LNCAP (cell line): ENCODE measurements around the gene PRKAR2B.

ENCODE experiments used
- TF ChIP-seq, protein P1 (sequence below): fragments of 450-650 bp; IDR thresholded peaks from 2 replicates; pipeline ENCODE4 v1.5.1; 2017; ENCODE audit warnings: mild to moderate bottlenecking

PRKAR2B gene

GRCh38 chr7:107147464-107148393 is 103.2 kb downstream of the PRKAR2B start:
- TF ChIP-seq, protein P1, sequence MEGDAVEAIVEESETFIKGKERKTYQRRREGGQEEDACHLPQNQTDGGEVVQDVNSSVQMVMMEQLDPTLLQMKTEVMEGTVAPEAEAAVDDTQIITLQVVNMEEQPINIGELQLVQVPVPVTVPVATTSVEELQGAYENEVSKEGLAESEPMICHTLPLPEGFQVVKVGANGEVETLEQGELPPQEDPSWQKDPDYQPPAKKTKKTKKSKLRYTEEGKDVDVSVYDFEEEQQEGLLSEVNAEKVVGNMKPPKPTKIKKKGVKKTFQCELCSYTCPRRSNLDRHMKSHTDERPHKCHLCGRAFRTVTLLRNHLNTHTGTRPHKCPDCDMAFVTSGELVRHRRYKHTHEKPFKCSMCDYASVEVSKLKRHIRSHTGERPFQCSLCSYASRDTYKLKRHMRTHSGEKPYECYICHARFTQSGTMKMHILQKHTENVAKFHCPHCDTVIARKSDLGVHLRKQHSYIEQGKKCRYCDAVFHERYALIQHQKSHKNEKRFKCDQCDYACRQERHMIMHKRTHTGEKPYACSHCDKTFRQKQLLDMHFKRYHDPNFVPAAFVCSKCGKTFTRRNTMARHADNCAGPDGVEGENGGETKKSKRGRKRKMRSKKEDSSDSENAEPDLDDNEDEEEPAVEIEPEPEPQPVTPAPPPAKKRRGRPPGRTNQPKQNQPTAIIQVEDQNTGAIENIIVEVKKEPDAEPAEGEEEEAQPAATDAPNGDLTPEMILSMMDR, result peak; percentile 70

DNA sequence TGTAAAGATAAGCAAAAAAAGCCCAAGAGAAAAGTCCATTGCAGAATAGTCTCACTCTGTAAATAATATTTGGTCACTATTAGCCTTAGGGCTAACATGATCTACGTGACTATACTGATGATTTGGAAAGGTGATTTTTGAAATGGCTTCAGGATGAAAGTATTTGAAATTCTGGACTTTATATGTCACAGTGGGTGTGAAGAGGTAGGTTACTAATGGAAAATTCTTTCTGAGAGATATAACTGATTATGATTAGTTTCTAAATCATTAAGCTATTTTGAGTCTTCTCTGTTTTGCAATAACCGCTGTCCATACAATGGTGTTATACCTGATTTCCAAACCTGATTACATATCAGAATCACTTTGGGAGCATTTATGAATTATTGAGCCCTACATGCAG is 104.2 kb downstream of the PRKAR2B start:
- TF ChIP-seq, protein P1, result no peak

DNA sequence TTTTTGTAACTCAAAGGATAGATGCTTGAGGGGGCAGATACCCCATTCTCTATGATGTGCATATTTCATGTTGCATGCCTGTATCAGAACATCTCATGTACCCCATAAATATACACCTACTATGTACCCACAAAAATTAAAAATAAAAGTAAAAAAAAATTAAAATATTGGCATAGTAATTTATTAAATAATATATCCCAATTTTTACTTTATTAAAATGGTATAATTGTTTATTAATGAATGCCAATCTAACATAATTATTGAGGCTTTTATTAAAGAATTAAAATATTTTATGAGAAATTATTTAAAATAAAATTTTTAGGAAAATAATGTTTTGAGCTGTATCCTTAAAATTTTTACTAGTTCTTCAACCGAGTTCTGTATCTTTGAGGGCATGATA is 105.4 kb downstream of the PRKAR2B start:
- TF ChIP-seq, protein P1, result no peak

- TF ChIP-seq, protein P1, result peak; percentile 63
Observed at GRCh38 chr7:107150375-107151073, 106.0 kb downstream of the PRKAR2B start.

GRCh38 chr7:107151538-107151937 is 107.0 kb downstream of the PRKAR2B start:
- TF ChIP-seq, protein P1, result no peak

DNA sequence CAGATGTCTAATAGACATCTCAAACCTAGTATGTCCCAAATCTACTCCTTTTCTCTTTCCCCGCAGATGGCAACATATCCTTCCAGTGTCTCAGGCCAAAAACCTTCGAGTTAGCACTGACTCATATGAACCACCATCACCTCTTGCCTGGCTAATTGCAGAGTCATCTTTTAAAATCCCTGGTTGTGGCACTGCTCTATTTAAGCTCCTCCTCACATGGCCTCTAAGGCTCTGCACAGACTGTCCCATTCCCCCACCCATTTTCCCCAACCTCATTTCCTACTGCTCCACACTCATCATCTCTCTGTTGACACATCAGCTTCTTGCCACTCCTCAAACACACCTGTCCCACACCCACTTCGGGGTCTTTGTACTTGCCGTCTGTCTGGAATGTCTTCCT is 107.5 kb downstream of the PRKAR2B start:
- TF ChIP-seq, protein P1, result no peak

GRCh38 chr7:107154826-107155225 is 110.3 kb downstream of the PRKAR2B start:
- TF ChIP-seq, protein P1, result no peak
